Adipocyte (in vitro differentiated cells): ENCODE data around the gene PPFIA1.

ENCODE experiments used
- DNase-seq: peaks from one replicate; pipeline ENCODE4 v3.0.0-alpha.2; 2015; ENCODE audit warnings: low read depth
- H3K27me3 ChIP-seq: replicated peaks from 2 replicates; pipeline ENCODE4 v1.7.0; 2013; ENCODE audit warnings: mild to moderate bottlenecking, low read length, moderate library complexity; ENCODE audit not compliant: control insufficient read depth, insufficient read depth
- H3K36me3 ChIP-seq: 2 replicates; pipeline ENCODE4 v1.7.0; 2013; ENCODE audit warnings: low read length, mild to moderate bottlenecking, moderate library complexity; ENCODE audit not compliant: control insufficient read depth, insufficient read depth, severe bottlenecking
- H3K4me1 ChIP-seq: 2 replicates; pipeline ENCODE4 v1.7.0; 2013; ENCODE audit warnings: mild to moderate bottlenecking, low read length, moderate library complexity; ENCODE audit not compliant: control insufficient read depth, insufficient read depth
- H3K4me3 ChIP-seq: 2 replicates; pipeline ENCODE4 v1.7.0; 2013; ENCODE audit warnings: mild to moderate bottlenecking, low read length, moderate library complexity
- H3K9ac ChIP-seq: 2 replicates; pipeline ENCODE4 v1.7.0; 2013; ENCODE audit warnings: mild to moderate bottlenecking, low read length, moderate library complexity
- H3K9me3 ChIP-seq: 2 replicates; pipeline ENCODE4 v1.7.0; 2013; ENCODE audit warnings: mild to moderate bottlenecking, low read length, moderate library complexity; ENCODE audit not compliant: control insufficient read depth

Gene PPFIA1

DNA sequence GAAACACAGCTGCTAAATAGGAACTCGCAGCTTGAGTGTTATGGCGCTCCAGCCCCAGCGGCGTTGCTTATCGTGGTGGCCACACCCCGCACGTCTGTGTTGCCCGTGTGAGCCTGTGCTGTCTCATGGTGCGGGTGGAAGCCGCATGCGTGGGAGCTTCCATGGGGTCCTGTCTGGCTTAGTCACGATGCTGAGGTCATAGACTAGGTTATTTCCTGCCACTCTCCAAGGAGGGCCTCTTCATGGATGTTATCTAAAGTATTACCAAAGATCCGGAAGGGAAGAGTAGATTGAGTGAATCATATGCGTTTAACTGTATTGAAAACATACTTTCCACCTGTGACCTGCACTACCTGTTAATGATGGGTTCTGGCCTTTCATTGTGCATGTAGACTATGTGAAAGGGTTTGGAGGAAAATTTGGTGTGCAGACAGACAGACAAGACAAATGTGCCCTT, 149.5 kb downstream of the PPFIA1 start:
- Histone ChIP-seq H3K36me3 (peaks cover 98% of the 10 kb centered on the region), H3K9ac (no peak overlapping the region), H3K27me3 (no peaks in the 10 kb centered on the region), H3K9me3 (no peaks in the 10 kb centered on the region), H3K4me3 (no peak overlapping the region), H3K4me1 (peaks cover 7% of the 10 kb centered on the region)
- DNase-seq = no peak

DNA sequence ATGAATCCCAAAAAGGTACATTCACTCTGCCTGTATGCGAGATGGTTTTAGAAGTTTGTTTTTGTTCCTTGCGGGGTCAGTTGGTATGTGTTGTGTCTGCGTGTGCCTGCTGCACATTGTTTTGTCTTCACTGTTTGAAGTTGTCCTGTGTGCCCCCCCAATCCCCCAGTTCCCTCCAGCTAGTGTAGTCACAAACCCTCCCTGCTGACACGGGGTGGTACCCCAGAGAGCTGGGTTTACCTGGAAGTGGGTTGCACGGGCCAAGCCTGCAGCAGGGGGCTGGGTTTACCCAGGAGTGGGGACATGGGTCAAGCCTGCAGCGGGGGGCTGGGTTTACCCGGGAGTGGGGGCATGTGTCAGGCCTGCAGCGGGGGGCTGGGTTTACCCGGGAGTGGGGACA, 150.0 kb downstream of the PPFIA1 start:
- DNase-seq = no peak
- Histone ChIP-seq H3K36me3 (peaks cover 98% of the 10 kb centered on the region), H3K4me1 (peaks cover 4% of the 10 kb centered on the region), H3K9ac (no peak overlapping the region), H3K9me3 (no peaks in the 10 kb centered on the region), H3K4me3 (no peak overlapping the region), H3K27me3 (no peaks in the 10 kb centered on the region)

DNA sequence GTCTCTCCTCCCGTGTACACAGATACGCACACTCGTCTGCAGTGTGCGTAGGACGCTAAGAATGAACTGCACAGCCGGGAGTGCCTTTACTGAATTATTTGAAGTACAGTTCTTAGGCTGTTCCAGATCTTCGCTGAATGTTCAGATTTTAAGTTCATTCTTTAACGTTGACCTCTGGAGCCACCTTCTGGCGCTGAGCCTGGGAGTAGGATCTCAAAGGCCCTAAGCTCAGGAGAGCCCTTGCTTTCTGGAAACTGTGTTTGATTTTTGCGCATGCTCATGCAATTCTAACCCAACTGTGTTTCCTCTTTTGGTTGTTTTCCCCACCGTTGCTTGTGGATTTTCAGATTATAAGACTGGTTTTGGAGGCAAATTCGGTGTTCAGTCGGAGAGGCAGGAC, 150.6 kb downstream of the PPFIA1 start:
- peaks cover 97% of the 10 kb centered on the region for H3K36me3 ChIP-seq

DNA sequence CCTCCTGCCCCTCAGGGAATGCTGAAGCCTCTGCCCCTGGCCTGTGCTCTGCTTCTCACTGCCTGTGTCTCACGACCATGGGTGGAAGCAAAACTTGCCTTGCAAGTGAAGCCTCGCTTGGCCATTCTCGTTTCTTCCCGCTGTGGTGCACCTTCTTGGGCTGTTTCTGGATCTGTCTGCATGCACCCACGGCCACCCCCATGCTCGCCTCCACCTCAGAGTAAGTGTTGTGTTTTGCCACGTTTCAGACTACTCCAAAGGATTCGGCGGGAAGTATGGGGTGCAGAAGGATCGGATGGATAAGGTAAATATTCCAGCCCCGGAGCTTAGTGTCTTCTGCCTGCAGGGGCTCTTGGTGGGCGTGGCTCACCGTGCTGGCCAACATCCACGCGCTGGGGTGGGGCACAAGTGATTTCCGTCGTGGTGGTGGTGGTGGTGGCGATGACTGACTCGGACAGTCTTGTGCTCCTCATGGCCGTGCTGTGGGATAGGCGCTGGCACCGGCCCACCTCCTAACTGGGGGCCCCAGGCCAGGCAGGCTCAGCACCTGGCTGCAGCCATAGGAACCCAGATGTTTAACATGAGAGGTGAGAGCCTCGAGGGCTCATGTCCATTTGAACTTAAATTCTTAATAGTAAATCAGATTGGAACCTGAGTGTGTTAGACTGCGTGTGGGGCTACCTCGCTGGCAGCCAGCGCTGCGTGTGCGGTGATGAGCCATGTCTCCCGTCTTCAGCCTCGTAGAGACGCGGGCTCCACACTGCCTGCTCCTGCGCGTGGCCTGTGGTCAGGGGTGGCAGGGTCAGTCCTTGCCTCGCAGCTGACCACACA, 152.4 kb downstream of the PPFIA1 start:
- Histone ChIP-seq H3K36me3 (peaks cover 88% of the 10 kb centered on the region), H3K27me3 (no peaks in the 10 kb centered on the region), H3K9ac (no peak overlapping the region), H3K4me1 (peaks cover 8% of the 10 kb centered on the region), H3K4me3 (no peak overlapping the region), H3K9me3 (no peaks in the 10 kb centered on the region)
- no peak for DNase-seq

More for the DNA sequence above, 150.6 kb downstream of the PPFIA1 start:
- Histone ChIP-seq H3K9me3 (no peaks in the 10 kb centered on the region), H3K9ac (no peak overlapping the region), H3K4me1 (no peaks in the 10 kb centered on the region), H3K27me3 (no peaks in the 10 kb centered on the region), H3K4me3 (no peak overlapping the region)
- DNase-seq = no peak

DNA sequence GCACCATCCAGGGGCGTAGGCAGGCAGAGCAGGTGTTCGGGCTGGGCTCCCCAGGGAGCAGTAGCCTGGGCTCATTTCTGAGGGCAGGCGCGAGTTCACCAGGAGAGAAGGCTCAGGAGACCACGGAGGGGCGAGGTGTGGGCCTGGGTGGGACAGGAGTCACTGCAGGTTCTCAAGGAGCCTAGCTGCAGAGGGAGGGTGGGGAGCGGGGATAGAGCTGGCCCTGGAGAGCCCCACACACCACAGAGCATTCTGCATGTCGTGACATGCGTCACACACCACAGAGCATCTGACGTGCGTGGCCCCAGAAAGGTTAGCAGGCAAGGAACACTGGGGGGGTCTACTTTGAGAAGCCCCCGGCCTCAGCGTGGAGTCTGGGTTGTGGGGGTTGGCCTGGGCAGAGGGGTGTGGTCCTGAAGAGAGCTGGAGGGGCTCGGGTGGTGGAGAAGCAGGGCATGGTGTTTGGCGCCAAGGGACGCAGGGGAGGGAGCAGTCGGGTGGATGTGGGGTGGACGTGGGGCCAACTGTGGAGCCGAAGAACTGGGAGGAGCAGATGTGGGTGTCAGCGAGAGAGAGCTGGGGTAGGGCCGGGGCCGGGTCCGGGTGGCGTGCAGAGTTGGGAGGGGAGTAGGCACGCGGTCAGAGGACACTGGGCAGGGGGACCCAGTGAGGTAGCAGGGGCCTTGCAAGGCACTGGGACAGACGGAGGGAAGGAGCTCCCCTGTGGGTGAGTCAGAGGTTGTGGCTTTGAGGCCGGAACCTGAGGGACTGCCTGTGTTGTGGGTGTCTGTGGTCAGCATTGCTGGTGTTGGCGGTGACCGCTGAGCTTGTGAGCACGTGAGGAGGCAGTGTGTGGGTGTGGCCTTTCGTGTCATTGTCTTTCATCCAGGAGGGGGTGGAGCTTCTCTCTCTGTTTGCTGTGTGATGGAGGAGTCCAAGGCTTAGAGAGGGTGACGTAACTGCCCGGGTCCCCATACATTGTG, 153.3 kb downstream of the PPFIA1 start:
- DNase-seq = no peak
- H3K4me1 ChIP-seq = peaks cover 8% of the 10 kb centered on the region
- H3K9ac ChIP-seq = no peak overlapping the region
- no peaks in the 10 kb centered on the region for H3K9me3 ChIP-seq
- peaks cover 85% of the 10 kb centered on the region for H3K36me3 ChIP-seq
- no peaks in the 10 kb centered on the region for H3K27me3 ChIP-seq
- no peak overlapping the region for H3K4me3 ChIP-seq

DNA sequence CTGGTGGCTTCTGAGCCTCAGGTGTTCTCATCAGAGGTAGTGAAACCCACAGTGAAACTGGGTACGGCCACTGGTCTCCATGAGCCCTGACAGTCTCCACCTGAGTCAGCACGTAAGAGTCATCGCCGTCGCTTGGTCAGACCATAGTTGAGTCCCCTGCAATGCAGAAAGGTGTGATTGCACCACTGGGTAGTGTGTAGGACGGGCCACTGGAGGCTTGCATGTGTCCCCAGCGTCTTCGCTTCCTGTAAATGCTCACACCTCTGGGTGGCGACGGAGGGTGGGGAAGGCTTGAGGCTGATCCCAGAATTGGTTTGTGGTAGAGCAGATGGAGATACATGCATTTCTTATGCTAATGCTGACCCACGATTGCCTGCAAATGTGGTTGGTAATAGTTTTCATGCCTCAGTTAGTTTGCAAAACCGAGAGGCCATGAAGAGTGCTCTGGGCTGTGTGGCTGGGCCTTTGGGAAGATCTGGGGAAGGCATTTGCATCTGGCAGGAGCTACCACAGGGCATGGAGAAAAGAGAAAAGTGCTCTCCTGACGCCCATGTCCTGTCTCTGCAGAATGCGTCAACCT, 154.4 kb downstream of the PPFIA1 start:
- Histone ChIP-seq H3K4me3 (no peak overlapping the region), H3K36me3 (peaks cover 86% of the 10 kb centered on the region), H3K9me3 (no peaks in the 10 kb centered on the region), H3K9ac (no peak overlapping the region), H3K27me3 (no peaks in the 10 kb centered on the region), H3K4me1 (peaks cover 8% of the 10 kb centered on the region)
- no peak for DNase-seq

DNA sequence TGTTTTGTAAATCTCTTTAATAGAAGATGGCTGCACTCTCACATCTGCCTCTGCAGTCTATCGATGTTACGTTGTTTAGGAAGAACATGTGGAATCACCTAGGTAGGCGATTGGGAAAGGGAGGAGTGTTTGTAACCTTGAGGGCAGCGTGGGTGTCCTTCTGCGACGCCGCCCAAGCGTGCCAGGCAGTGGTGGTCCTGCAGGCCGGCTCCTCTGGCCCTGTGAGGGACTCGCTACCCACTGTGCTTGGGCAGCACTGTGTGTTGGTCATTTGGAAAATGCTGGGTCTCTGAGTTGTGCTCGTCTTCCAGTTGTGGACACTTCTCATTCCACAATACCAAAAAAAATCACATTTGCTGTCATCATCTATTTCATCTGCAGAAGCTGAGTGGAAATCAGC, 156.9 kb downstream of the PPFIA1 start:
- Histone ChIP-seq H3K27me3 (no peaks in the 10 kb centered on the region), H3K36me3 (peaks cover 86% of the 10 kb centered on the region), H3K9me3 (no peaks in the 10 kb centered on the region), H3K4me3 (no peak overlapping the region), H3K9ac (no peak overlapping the region), H3K4me1 (peaks cover 8% of the 10 kb centered on the region)
- no peak for DNase-seq

DNA sequence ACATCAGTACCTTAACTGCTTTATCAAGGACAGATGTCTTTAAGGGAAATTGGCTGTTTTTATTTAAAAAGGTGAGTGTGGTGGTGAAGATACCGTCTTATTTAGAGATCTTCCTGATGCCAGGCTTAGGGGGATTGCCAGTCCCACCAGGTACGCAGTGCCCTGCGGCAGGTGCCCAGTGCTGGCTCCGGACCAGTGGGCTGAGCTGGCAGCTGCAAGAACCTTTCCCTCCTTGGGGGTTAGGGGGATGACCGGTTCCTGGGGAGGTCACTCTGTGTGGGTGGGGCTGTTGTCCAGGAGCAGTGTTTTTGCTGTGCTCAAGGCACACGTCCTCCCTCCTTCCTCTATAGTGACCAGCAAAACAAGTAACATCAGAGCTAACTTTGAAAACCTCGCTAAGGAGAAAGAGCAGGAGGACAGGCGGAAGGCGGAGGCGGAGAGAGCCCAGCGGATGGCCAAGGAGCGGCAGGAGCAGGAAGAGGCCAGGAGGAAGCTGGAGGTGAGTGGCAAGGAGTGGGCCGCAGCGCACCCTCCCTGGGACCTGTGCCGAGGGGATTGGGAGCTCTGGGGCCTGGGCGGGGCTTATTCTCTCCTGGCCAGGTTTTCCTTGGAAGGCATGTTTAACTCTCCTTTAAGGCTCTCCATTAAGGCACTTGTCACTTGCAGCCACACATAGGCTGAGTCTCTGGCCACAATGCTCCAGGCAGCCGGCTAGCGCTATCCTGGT, 158.4 kb downstream of the PPFIA1 start:
- Histone ChIP-seq H3K9ac (no peak overlapping the region), H3K27me3 (no peaks in the 10 kb centered on the region), H3K36me3 (peaks cover 86% of the 10 kb centered on the region), H3K9me3 (no peaks in the 10 kb centered on the region), H3K4me3 (no peak overlapping the region), H3K4me1 (peaks cover 8% of the 10 kb centered on the region)
- DNase-seq = no peak

DNA sequence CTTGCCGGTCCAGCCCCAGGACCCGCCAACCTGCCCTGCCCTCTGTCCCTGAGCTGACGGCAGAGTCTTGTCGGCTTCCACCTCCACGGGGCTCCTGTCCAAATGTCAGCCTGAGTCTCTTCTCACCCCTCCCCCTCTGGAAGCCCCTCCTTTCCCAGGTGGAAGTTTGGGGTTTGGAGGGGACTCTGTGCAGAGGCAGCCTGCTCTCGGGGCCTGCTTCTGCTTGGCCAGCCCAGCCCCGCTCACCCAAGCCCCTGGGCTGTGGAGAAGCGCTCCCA, 158.9 kb downstream of the PPFIA1 start:
- DNase-seq = no peak
- Histone ChIP-seq H3K27me3 (no peaks in the 10 kb centered on the region), H3K36me3 (peaks cover 87% of the 10 kb centered on the region), H3K4me3 (no peak overlapping the region), H3K9ac (no peak overlapping the region), H3K4me1 (peaks cover 8% of the 10 kb centered on the region), H3K9me3 (no peaks in the 10 kb centered on the region)

DNA sequence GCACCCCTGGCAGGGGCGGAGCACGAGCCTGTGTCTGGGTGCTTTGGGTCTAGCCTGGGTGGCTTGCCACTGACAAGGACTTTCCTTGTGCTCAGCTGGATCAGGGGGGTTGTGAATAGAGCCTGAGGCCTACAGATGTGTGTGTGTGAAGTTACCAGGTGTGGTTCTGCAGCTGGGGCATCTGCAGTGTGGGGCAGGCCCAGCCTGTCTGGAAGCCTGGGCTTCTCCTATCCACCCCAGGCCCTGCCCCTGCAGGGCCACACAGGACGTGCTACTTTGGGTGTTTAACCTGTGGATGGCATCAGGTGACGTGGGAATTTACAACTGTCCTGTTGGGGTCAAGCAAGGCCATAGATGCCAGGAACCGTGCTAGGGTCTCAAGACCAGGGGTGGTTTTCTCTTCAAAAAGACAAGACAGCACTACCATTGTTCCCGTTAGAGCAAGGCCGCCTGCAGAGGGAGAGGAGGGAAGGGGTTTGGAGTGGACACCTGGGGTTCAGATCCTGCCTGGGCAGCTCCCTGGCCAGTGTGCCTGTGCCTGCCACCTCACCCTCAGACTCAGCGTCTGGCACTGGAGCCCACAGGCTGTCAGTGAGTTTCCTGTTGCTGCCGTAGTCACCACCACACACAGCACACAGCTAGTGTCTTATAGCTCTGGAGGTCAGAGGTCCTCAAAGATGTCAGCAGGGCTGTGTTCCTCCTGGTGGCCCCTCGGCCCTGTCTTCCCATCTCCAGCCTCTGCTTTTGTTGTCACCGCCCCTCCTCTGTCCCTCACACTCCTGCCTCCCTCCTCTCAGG, 159.4 kb downstream of the PPFIA1 start:
- H3K9me3 ChIP-seq = no peaks in the 10 kb centered on the region
- H3K36me3 ChIP-seq = peaks cover 87% of the 10 kb centered on the region
- no peak for DNase-seq
- H3K27me3 ChIP-seq = no peaks in the 10 kb centered on the region
- H3K4me3 ChIP-seq = no peak overlapping the region
- peaks cover 8% of the 10 kb centered on the region for H3K4me1 ChIP-seq
- no peak overlapping the region for H3K9ac ChIP-seq
